ENCODE measurements around the gene CEP350.

CEP350 gene

DNA sequence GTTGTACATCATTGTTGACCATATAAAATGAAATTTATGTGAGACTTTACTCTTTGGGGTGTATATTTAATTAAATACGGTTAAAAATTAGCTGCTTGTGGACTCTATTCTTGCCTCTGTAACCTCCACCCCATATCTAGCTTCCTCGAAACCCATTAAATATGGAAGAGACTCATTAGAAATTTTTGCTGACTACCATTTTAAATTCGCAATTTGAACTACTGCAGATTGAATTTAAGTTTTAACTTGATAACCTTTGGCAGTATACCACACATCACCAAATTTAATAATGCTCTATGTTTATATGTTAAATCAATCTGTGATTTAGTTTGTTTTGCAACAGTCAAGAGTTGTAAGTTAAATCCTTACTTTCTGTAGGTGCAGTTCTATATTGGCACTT, 111.5 kb downstream of the CEP350 start:
- in situ Hi-C loops (cut with MboI; ENCODE audit: low pct_unique_long_range_greater_than_20kb, low sequenced_read_pairs, unreplicated experiment) = loop anchor here (25.0 kb wide), 1 partner anchor 204 kb away; no protein-coding TSS in a partner anchor
- TF ChIP-seq CTCF (IDR thresholded peaks at IDR 0.05; ENCODE audit: extremely low read depth, insufficient read depth, missing control alignments) = no peak
- DNase-seq (ENCODE audit: low spot score) = no peak

GRCh38 chr1:180070286-180070685, 115.7 kb downstream of the CEP350 start:
- no peak for TF ChIP-seq CTCF (IDR thresholded peaks at IDR 0.05; ENCODE audit: extremely low read depth, insufficient read depth, missing control alignments)
- in situ Hi-C loops (cut with MboI; ENCODE audit: low pct_unique_long_range_greater_than_20kb, low sequenced_read_pairs, unreplicated experiment) = loop anchor here (25.0 kb wide), 1 partner anchor 208 kb away; no protein-coding TSS in a partner anchor
- DNase-seq (ENCODE audit: low spot score) = no peak

DNA sequence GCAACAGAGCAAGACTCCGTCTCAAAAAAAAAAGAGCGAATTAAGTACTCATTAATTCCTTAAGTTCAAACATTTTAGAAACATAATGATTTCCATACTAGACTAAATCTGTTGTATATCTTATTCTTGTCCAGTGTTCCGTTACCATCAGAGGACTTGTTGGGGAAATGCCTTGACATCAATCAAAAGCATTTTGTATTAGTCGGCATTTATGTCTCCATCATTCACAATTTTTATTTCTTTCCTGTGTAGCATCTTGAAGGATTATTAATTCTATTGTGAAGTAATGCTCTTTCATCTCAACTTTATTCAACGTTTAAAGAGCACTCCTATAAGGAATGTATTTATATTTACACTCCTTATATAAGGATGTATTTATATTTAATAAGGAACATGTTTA, 117.1 kb downstream of the CEP350 start:
- no peak for DNase-seq (ENCODE audit: low spot score)
- TF ChIP-seq CTCF (IDR thresholded peaks at IDR 0.05; ENCODE audit: extremely low read depth, insufficient read depth, missing control alignments) = no peak
- in situ Hi-C loops (cut with MboI; ENCODE audit: low pct_unique_long_range_greater_than_20kb, low sequenced_read_pairs, unreplicated experiment) = loop anchor here (25.0 kb wide), 1 partner anchor 209 kb away; no protein-coding TSS in a partner anchor

DNA sequence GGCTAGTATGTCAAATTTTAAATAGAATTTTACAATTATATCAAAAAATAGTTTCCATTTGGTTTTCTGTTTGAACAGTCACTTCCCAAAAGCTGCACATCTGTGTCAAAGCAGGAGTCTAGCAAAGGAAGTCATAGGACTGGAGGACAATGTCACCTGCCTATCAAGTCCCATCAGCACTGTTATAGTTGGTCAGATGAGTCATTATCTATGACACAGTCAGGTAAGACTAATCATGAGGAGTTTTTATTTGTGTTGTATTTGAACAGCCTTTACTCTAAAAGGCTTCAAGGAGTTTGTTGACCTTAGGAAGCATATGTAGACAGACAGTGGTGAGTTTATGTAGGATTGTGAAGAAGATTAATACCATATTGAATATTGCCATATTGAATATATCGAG, 125.8 kb downstream of the CEP350 start:
- no peak for DNase-seq (ENCODE audit: low spot score)
- in situ Hi-C loops (cut with MboI; ENCODE audit: low pct_unique_long_range_greater_than_20kb, low sequenced_read_pairs, unreplicated experiment) = no loop called here
- TF ChIP-seq CTCF (IDR thresholded peaks at IDR 0.05; ENCODE audit: extremely low read depth, insufficient read depth, missing control alignments) = no peak

- TF ChIP-seq CTCF (IDR thresholded peaks at IDR 0.05; ENCODE audit: extremely low read depth, insufficient read depth, missing control alignments) = no peak
- in situ Hi-C loops (cut with MboI; ENCODE audit: low pct_unique_long_range_greater_than_20kb, low sequenced_read_pairs, unreplicated experiment) = no loop called here
These were observed 126.9 kb downstream of the CEP350 start for GRCh38 chr1:180081474-180081873.

DNA sequence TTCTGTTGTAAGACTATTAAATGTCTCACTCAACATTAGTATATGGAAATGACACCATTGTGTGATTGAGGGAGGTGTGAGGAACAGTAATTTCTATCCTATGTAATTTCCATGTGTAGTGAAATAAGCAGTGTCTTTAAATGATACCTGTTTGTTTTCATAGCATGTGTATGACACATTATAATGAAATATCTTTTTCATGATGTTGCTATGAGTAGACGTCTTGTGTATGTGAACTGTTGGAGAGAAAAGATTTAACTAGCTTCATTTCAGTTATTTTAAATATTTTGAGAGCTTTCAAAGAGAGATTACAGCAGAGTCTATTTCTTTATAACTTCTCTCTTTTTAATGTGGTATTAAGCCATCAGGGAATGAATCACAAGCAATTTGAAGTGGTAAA, 128.6 kb downstream of the CEP350 start:
- TF ChIP-seq CTCF (IDR thresholded peaks at IDR 0.05; ENCODE audit: extremely low read depth, insufficient read depth, missing control alignments) = no peak
- no peak for DNase-seq (ENCODE audit: low spot score)
- in situ Hi-C loops (cut with MboI; ENCODE audit: low pct_unique_long_range_greater_than_20kb, low sequenced_read_pairs, unreplicated experiment) = no loop called here

More at GRCh38 chr1:180081474-180081873, 126.9 kb downstream of the CEP350 start:
- DNase-seq (ENCODE audit: low spot score) = no peak

DNA sequence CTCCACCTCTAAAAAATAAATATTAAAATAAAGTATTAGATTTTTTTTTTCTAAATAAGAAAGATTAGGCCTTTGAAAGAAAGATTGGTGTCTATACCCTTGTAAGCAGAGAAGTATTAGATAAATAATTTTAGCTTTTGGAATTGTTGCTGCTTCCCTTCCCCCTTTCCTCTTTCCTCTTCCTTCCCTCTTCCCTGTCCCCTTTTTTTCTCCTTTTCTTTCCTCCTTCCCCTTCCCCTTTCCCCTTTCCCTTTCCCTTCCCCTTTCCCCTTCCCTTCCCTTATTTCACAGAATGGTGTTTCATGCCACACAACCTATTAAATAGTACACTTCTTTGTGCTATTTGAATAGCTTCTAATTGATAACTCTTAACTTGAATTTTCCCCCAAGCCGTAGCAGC, 130.3 kb downstream of the CEP350 start:
- in situ Hi-C loops (cut with MboI; ENCODE audit: low pct_unique_long_range_greater_than_20kb, low sequenced_read_pairs, unreplicated experiment) = no loop called here
- no peak for TF ChIP-seq CTCF (IDR thresholded peaks at IDR 0.05; ENCODE audit: extremely low read depth, insufficient read depth, missing control alignments)
- no peak for DNase-seq (ENCODE audit: low spot score)
